ENCODE measurements around the gene RFX8. TPM values are rescaled to one million over a fixed set of nuclear protein-coding genes. Genes with fewer than 3 reads are reported as not detected.

RFX8 gene
- total and polyA plus RNA-seq, 2 of the 8 experiments (the other 6 are each of a cell fraction or from before 2014, with no cell fraction given): 0.60 to 0.97 TPM

GRCh38 chr2:101375653-101376052, 99.3 kb downstream of the RFX8 start:
- Histone ChIP-seq H2BK20ac (ENCODE audit: low read length) (no peak overlapping the region), H3K27me3 (replicated peaks in 1 of 4; ENCODE audit: control insufficient read depth in 3 of 4, extremely low read depth in 1 of 4, insufficient read depth in 3 of 4, low read length in 3 of 4) (no peaks in the 10 kb centered on the region), H3K4ac (replicated peaks; ENCODE audit: insufficient read length, low read depth, low read length) (no peak overlapping the region), H3K23ac (ENCODE audit: insufficient read length) (no peak overlapping the region), H2AK5ac (ENCODE audit: low read depth, low read length) (no peak overlapping the region), H2BK5ac (ENCODE audit: low read depth, low read length) (no peak overlapping the region), H2BK15ac (ENCODE audit: low read length) (no peak overlapping the region), H3K4me1 (replicated peaks in 1 of 4; ENCODE audit: control insufficient read depth in 3 of 4, insufficient read depth in 4 of 4, low read length in 3 of 4) (no peaks in the 10 kb centered on the region; a peak in 1 of 7 replicates), H2BK12ac (ENCODE audit: low read depth, low read length) (no peak overlapping the region), H3K79me1 (ENCODE audit: low read depth, low read length) (no peaks in the 10 kb centered on the region), H3K36me3 (ENCODE audit: control insufficient read depth in 2 of 4, insufficient read depth in 4 of 4, low read length in 3 of 4) (no peaks in the 10 kb centered on the region), H4K8ac (ENCODE audit: extremely low read depth, insufficient read depth, low read length) (peak overlapping the region; percentile 71), H3K27ac (ENCODE audit: low read depth, low read length) (no peak overlapping the region), H3K18ac (ENCODE audit: extremely low read depth, low read length) (peak overlapping the region; percentile 24; the same call in 1 of the 2 replicates), H3K4me2 (ENCODE audit: insufficient read depth in 1 of 2, low read depth in 2 of 2, low read length in 2 of 2) (no peak overlapping the region), H3K56ac (replicated peaks; ENCODE audit: insufficient read length, low read depth, low read length) (no peak overlapping the region), H3K23me2 (ENCODE audit: low read depth, low read length) (no peaks in the 10 kb centered on the region), H3K4me3 (ENCODE audit: extremely low read depth in 1 of 4, insufficient read depth in 2 of 4, low read depth in 3 of 4, low read length in 4 of 4) (no peak overlapping the region), H3K9ac (replicated peaks in 1 of 4; ENCODE audit: extremely low read depth in 1 of 4, low read depth in 3 of 4, low read length in 3 of 4) (no peak overlapping the region), H2AFZ (ENCODE audit: low read length) (no peak overlapping the region), H4K20me1 (replicated peaks in 1 of 2; ENCODE audit: control insufficient read depth in 1 of 2, insufficient read depth in 2 of 2, low read length in 2 of 2) (no peaks in the 10 kb centered on the region), H2BK120ac (replicated peaks; ENCODE audit: low read depth, low read length) (no peak overlapping the region), H3K79me2 (ENCODE audit: control insufficient read depth in 1 of 2, insufficient read depth in 2 of 2, low read length in 2 of 2) (no peaks in the 10 kb centered on the region), H3K14ac (ENCODE audit: insufficient read length) (no peak overlapping the region), H4K5ac (ENCODE audit: insufficient read length, low read depth, low read length) (no peak overlapping the region), H3K9me3 (ENCODE audit: insufficient read depth in 2 of 2, low read depth in 1 of 2, low read length in 1 of 2) (0 out of 4 replicates have a peak, but pooled peaks cover 0 to 5% of the 10 kb centered on the region in 2 experiments), H4K91ac (replicated peaks; ENCODE audit: insufficient read length, low read length) (no peak overlapping the region)
- CTCF ChIA-PET (ENCODE audit: partially characterized antibody): interaction anchor here (1.4 kb wide), 1 partner anchor 10 kb away, joined by 6 read pairs; no protein-coding TSS in a partner anchor
- TF ChIP-seq CREB1 (IDR thresholded peaks at IDR 0.05) (no peak), HDAC6 (IDR thresholded peaks at IDR 0.05; ENCODE audit: low read depth, low read length) (no peak), RXRA (IDR thresholded peaks at IDR 0.05; ENCODE audit: insufficient read depth, low read depth, low read length) (no peak), GABPA (IDR thresholded peaks at IDR 0.05; ENCODE audit: borderline replicate concordance, insufficient read depth, low read length) (no peak)
- DNase-seq (ENCODE audit: low read depth in 1 of 2, low spot score in 2 of 2) (no peak), FAIRE-seq (no peak)
- POLR2A ChIA-PET (ENCODE audit: partially characterized antibody): no interaction called here
- WGBS, 2 experiments (ENCODE audit: extremely low coverage in 1 of 2, insufficient coverage in 1 of 2, insufficient read length in 1 of 2, insufficient replicate concordance in 2 of 2, low coverage in 1 of 2, low lambda C conversion rate in 2 of 2, missing lambda C conversion rate in 1 of 2): 85% methylated on average over 9 of the region's 9 CpGs; no CpG with 5 or more reads in 1 of the 2 experiments

All from H1 (cell line).